HepG2 (cell line): ENCODE results near the gene SOCS1. TPM values are rescaled to one million over a fixed set of nuclear protein-coding genes. Genes with fewer than 3 reads are reported as not detected.

Experiments used
- EED ChIP-seq: sonication (generic); formaldehyde crosslinking; IDR thresholded peaks from 2 replicates; pipeline ENCODE4 v1.5.0; 2020; ENCODE audit warnings: mild to moderate bottlenecking, missing genetic modification reagents
- ERF ChIP-seq: IDR thresholded peaks from 2 replicates; pipeline ENCODE4 v1.6.1; 2018; ENCODE audit warnings: missing biosample characterization, missing genetic modification reagents
- GATAD2A ChIP-seq: IDR thresholded peaks from 2 replicates; pipeline ENCODE4 v1.6.1; 2016
- GPN1 ChIP-seq: sonication (generic); formaldehyde crosslinking; IDR thresholded peaks from 2 replicates; pipeline ENCODE4 v1.5.1; 2020; ENCODE audit warnings: missing genetic modification reagents, borderline replicate concordance
- KLF9 ChIP-seq: IDR thresholded peaks from 2 replicates; pipeline ENCODE4 v1.6.1; 2016; ENCODE audit warnings: low read depth
- MAFG ChIP-seq: sonication (generic); formaldehyde crosslinking; IDR thresholded peaks from 2 replicates; pipeline ENCODE4 v1.5.1; 2020; ENCODE audit warnings: mild to moderate bottlenecking, missing genetic modification reagents
- MED8 ChIP-seq: sonication (generic); formaldehyde crosslinking; IDR thresholded peaks from 2 replicates; pipeline ENCODE4 v1.8.1; 2023; ENCODE audit warnings: mild to moderate bottlenecking, missing genetic modification reagents; ENCODE audit not compliant: insufficient replicate concordance
- NR1H2 ChIP-seq: sonication (generic); formaldehyde crosslinking; IDR thresholded peaks from 2 replicates; pipeline ENCODE4 v1.8.1; 2022; ENCODE audit warnings: low read depth, missing genetic modification reagents, borderline replicate concordance
- PHB2 ChIP-seq: fragments of 450-650 bp; IDR thresholded peaks from 2 replicates; pipeline ENCODE4 v1.6.1; 2018; ENCODE audit not compliant: partially characterized antibody
- SOX5 ChIP-seq: IDR thresholded peaks from 2 replicates; pipeline ENCODE4 v1.6.1; 2016; ENCODE audit warnings: borderline replicate concordance
- TAF15 ChIP-seq: fragments of 200-400 bp; formaldehyde crosslinking; IDR thresholded peaks from one replicate; pipeline ENCODE4 v1.6.1; 2018; ENCODE audit warnings: mild to moderate bottlenecking, low read depth, low read length; ENCODE audit not compliant: poor library complexity, severe bottlenecking
- TCF7 ChIP-seq: sonication (generic); IDR thresholded peaks from 2 replicates; pipeline ENCODE4 v1.6.1; 2016; ENCODE audit warnings: antibody characterized with exemption, low read depth
- ZFP82 ChIP-seq: sonication (generic); formaldehyde crosslinking; IDR thresholded peaks from 2 replicates; pipeline ENCODE4 v1.5.1; 2020; ENCODE audit warnings: mild to moderate bottlenecking, missing genetic modification reagents, borderline replicate concordance
- ZNF17 ChIP-seq: sonication (generic); formaldehyde crosslinking; IDR thresholded peaks from 2 replicates; pipeline ENCODE4 v1.5.0; 2020; ENCODE audit warnings: mild to moderate bottlenecking, missing genetic modification reagents
- ZNF207 ChIP-seq: fragments of 450-650 bp; IDR thresholded peaks from 2 replicates; pipeline ENCODE4 v1.6.1; 2016; ENCODE audit warnings: antibody characterized with exemption, borderline replicate concordance
- ZNF224 ChIP-seq: sonication (generic); formaldehyde crosslinking; IDR thresholded peaks from 2 replicates; pipeline ENCODE4 v1.5.0; 2020; ENCODE audit warnings: mild to moderate bottlenecking, missing genetic modification reagents
- ZNF251 ChIP-seq: sonication (generic); formaldehyde crosslinking; IDR thresholded peaks from 2 replicates; pipeline ENCODE4 v1.9.0; 2021; ENCODE audit warnings: mild to moderate bottlenecking, missing genetic modification reagents
- ZNF558 ChIP-seq: sonication (generic); formaldehyde crosslinking; IDR thresholded peaks from 2 replicates; pipeline ENCODE4 v1.9.0; 2022; ENCODE audit warnings: mild to moderate bottlenecking, missing genetic modification reagents, borderline replicate concordance
- ZNF724P ChIP-seq: sonication (generic); formaldehyde crosslinking; IDR thresholded peaks from 2 replicates; pipeline ENCODE4 v1.8.0; 2022; ENCODE audit warnings: missing genetic modification reagents, borderline replicate concordance
- polyA plus RNA-seq, 8 experiments: library from polyadenylated mRNA; depleted of rRNA in 3 of 8; stranded (reverse) in 7 of 8; unstranded in 1 of 8; fragments of >200 nt; fragmentation: Illumina TruSeq in 4 of 8; extraction: Trizol in 4 of 8; gene quantifications; 2 replicates each; pipeline versions ENCODE4 v1.2.1 to v1.2.3, GENCODE V29; 2011 to 2016; ENCODE audit warnings: low read depth in 4 of 8, missing spikeins in 1 of 8, mixed read lengths in 1 of 8; ENCODE audit not compliant: insufficient read depth in 1 of 8
- total RNA-seq, 5 experiments: library from RNA; depleted of rRNA; stranded (reverse); fragments of >200 nt; fragmentation: Illumina TruSeq; extraction: Trizol; gene quantifications; 2 replicates each; pipeline ENCODE4 v1.2.3, GENCODE V29; 2016; ENCODE audit warnings: low read depth in 1 of 5
- TF ChIP-seq, protein P1 (sequence below): sonication (generic); formaldehyde crosslinking; IDR thresholded peaks from 2 replicates; pipeline ENCODE4 v1.5.0; 2020; ENCODE audit warnings: mild to moderate bottlenecking, missing genetic modification reagents, moderate library complexity
- TF ChIP-seq, protein P2 (sequence below): sonication (generic); formaldehyde crosslinking; IDR thresholded peaks from 2 replicates; pipeline ENCODE4 v1.5.0; 2020; ENCODE audit warnings: missing genetic modification reagents
- TF ChIP-seq, protein P3 (sequence below): conservative IDR thresholded peaks from 2 replicates; pipeline ENCODE4 v1.6.1; 2018; ENCODE audit warnings: missing genetic modification reagents
- TF ChIP-seq, protein P4 (sequence below): sonication (generic); formaldehyde crosslinking; IDR thresholded peaks from 2 replicates; pipeline ENCODE4 v1.5.1; 2020; ENCODE audit warnings: missing genetic modification reagents, mild to moderate bottlenecking, borderline replicate concordance
- TF ChIP-seq, protein P5 (sequence below): IDR thresholded peaks from 2 replicates; pipeline ENCODE4 v1.6.1; 2016; ENCODE audit warnings: low read depth, borderline replicate concordance

SOCS1 gene
- total and polyA plus RNA-seq, 2 of the 13 experiments (the other 11 are each of a cell fraction or from before 2014, with no cell fraction given): 5.3 to 6.3 TPM

DNA sequence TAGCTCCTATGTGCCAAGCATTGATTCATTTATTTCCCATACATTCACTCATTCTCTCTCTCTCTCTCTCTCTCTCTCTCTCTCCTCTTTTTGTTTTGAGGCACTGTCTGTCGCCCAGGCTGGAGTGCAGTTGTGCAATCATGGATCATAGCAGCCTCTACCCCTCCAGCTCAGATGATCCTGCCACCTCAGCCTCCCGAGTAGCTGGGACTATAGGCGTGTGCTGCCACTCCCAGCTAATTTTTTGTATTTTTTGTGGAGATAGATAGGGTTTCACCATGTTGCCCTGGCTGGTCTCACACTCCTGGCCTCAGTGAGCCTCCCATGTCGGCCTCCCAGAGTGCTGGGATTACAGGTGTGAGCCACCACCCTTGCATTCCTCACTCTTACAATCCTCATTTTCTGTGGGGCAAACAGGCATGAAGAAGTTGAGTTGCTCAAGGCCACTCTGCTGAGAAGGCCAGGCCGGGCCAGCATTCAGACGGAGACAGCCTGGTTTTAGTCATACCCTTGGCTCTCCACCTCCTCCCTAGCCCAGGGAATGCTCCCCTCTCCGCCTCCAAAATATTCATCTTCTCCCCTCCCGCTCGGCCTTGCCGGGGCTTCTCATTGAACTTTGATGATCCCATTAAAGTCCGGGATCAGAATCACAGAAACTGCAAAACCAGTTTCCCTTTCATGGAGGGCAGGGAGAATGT, 21.0 kb upstream of the SOCS1 start (continued):
- TF ChIP-seq PHB2 (no peak), MED8 (no peak), GATAD2A (peak; percentile 23; the same call in 1 of the 2 replicates), EED (no peak), ERF (no peak), GPN1 (CRISPR knock-in tag) (no peak), TAF15 (no peak), TCF7 (no peak), ZNF224 (no peak), SOX5 (CRISPR knock-in tag) (no peak), ZNF17 (CRISPR knock-in tag) (no peak), NR1H2 (no peak), MAFG (CRISPR knock-in tag) (no peak), KLF9 (CRISPR knock-in tag) (no peak), ZFP82 (CRISPR knock-in tag) (0 out of 2 replicates have a peak, but pooled peaks have one; percentile 76), ZNF558 (CRISPR knock-in tag) (no peak), ZNF251 (no peak), ZNF724P (no peak), ZNF207 (no peak)
- TF ChIP-seq, protein P1, sequence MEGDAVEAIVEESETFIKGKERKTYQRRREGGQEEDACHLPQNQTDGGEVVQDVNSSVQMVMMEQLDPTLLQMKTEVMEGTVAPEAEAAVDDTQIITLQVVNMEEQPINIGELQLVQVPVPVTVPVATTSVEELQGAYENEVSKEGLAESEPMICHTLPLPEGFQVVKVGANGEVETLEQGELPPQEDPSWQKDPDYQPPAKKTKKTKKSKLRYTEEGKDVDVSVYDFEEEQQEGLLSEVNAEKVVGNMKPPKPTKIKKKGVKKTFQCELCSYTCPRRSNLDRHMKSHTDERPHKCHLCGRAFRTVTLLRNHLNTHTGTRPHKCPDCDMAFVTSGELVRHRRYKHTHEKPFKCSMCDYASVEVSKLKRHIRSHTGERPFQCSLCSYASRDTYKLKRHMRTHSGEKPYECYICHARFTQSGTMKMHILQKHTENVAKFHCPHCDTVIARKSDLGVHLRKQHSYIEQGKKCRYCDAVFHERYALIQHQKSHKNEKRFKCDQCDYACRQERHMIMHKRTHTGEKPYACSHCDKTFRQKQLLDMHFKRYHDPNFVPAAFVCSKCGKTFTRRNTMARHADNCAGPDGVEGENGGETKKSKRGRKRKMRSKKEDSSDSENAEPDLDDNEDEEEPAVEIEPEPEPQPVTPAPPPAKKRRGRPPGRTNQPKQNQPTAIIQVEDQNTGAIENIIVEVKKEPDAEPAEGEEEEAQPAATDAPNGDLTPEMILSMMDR (CRISPR knock-in tag): no peak
- TF ChIP-seq, protein P2, sequence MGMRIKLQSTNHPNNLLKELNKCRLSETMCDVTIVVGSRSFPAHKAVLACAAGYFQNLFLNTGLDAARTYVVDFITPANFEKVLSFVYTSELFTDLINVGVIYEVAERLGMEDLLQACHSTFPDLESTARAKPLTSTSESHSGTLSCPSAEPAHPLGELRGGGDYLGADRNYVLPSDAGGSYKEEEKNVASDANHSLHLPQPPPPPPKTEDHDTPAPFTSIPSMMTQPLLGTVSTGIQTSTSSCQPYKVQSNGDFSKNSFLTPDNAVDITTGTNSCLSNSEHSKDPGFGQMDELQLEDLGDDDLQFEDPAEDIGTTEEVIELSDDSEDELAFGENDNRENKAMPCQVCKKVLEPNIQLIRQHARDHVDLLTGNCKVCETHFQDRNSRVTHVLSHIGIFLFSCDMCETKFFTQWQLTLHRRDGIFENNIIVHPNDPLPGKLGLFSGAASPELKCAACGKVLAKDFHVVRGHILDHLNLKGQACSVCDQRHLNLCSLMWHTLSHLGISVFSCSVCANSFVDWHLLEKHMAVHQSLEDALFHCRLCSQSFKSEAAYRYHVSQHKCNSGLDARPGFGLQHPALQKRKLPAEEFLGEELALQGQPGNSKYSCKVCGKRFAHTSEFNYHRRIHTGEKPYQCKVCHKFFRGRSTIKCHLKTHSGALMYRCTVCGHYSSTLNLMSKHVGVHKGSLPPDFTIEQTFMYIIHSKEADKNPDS: no peak
- TF ChIP-seq, protein P3, sequence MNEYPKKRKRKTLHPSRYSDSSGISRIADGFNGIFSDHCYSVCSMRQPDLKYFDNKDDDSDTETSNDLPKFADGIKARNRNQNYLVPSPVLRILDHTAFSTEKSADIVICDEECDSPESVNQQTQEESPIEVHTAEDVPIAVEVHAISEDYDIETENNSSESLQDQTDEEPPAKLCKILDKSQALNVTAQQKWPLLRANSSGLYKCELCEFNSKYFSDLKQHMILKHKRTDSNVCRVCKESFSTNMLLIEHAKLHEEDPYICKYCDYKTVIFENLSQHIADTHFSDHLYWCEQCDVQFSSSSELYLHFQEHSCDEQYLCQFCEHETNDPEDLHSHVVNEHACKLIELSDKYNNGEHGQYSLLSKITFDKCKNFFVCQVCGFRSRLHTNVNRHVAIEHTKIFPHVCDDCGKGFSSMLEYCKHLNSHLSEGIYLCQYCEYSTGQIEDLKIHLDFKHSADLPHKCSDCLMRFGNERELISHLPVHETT (CRISPR knock-in tag): no peak
- TF ChIP-seq, protein P4, sequence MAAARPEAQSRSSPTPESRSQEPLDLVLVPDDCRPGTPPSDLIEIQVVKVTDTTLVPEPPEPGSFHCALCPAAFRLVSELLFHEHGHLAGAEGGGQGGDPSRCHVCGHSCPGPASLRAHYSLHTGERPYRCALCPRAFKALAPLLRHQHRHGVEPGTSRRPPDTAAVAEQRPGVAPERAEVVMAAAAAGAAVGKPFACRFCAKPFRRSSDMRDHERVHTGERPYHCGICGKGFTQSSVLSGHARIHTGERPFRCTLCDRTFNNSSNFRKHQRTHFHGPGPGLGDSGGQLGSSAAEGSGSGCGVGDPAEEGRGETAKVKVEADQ (CRISPR knock-in tag): no peak
- TF ChIP-seq, protein P5, sequence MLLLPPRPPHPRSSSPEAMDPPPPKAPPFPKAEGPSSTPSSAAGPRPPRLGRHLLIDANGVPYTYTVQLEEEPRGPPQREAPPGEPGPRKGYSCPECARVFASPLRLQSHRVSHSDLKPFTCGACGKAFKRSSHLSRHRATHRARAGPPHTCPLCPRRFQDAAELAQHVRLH: no peak
